Peyer's patch (tissue), 4 donors: Measurements from ENCODE around the gene RAI14.

Experiments used
- POLR2A ChIP-seq, 2 donors: fragments of 450-650 bp; IDR thresholded peaks; one replicate each; pipeline ENCODE4 v1.5.1; 2017; ENCODE audit warnings: antibody characterized with exemption in 2 of 2, mild to moderate bottlenecking in 2 of 2, moderate library complexity in 2 of 2
- TF ChIP-seq, protein P1 (sequence below), 6 experiments: fragments of 450-650 bp in 4 of 6; fragments of 200-600 bp in 2 of 6; sonication (generic) in 1 of 6; IDR thresholded peaks; one replicate each; pipeline ENCODE4 v1.5.1; 2017 to 2019; ENCODE audit warnings: antibody characterized with exemption in 6 of 6, mild to moderate bottlenecking in 3 of 6, moderate library complexity in 1 of 6

DNA sequence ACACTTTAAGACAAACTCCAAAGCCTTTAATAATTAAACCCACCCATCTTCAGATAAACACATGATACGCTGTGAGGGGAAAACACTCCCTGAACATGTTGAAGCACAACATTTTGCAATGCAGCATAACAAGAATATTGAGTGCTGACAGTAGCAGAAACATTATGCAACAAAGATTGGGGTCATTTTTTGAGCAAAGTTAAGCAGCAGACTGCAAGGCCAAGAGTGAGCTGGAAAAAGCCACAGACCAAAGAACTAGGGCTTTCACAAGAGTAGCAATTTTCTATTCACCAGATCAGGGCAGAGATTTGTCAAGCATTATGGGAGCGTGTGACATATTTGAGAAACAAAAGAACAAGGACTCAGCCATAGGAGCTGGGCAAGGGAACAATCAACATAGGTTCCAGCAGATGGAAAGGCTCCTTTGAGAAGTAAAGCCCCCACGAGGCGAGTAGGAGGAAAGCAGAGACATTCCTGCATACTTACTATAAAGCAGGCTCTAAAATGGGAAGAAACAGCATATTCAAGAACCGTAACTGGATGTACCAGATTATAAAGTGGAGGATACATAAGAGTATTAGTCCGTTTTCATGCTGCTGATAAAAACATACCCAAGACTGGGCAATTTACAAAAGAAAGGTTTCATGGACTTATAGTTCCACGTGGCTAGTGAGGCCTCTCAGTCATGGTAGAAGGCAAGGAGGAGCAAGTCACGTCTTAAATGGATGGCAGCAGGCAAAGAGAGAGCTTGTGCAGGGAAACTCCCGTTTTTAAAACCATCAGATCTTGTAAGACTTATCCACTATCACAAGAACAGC, 178.1 kb downstream of the RAI14 start:
- TF ChIP-seq, protein P1, sequence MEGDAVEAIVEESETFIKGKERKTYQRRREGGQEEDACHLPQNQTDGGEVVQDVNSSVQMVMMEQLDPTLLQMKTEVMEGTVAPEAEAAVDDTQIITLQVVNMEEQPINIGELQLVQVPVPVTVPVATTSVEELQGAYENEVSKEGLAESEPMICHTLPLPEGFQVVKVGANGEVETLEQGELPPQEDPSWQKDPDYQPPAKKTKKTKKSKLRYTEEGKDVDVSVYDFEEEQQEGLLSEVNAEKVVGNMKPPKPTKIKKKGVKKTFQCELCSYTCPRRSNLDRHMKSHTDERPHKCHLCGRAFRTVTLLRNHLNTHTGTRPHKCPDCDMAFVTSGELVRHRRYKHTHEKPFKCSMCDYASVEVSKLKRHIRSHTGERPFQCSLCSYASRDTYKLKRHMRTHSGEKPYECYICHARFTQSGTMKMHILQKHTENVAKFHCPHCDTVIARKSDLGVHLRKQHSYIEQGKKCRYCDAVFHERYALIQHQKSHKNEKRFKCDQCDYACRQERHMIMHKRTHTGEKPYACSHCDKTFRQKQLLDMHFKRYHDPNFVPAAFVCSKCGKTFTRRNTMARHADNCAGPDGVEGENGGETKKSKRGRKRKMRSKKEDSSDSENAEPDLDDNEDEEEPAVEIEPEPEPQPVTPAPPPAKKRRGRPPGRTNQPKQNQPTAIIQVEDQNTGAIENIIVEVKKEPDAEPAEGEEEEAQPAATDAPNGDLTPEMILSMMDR (IDR thresholded peaks at IDR 0.05): no peak
- TF ChIP-seq POLR2A (IDR thresholded peaks at IDR 0.05): no peak
